AG04449 (cell line): Measurements from ENCODE around the gene CFAP210.
A peak's percentile ranks its signal among the peaks of the same experiment; 100 is the strongest.

ENCODE experiments used
- CTCF ChIA-PET: fragments of 350-600 bp; formaldehyde crosslinking; extraction: SDS; loops from one replicate; lab custom pipeline; 2021; ENCODE audit warnings: antibody characterized with exemption; lab: Yijun Ruan, JAX
- POLR2A ChIA-PET: fragments of 400-600, 350-600 bp; formaldehyde crosslinking; extraction: SDS; loops from one replicate; lab custom pipeline; 2020; ENCODE audit warnings: antibody characterized with exemption, inconsistent platforms; lab: Yijun Ruan, JAX
- DNase-seq: peaks from one replicate; pipeline ENCODE4 v3.0.0-alpha.2; 2010; ENCODE audit warnings: low read depth, low spot score
- H3K4me3 ChIP-seq: 2 replicates; pipeline ENCODE4 v1.5.1; 2011; ENCODE audit warnings: low read depth, mild to moderate bottlenecking, control low read depth, low read length
- TF ChIP-seq, protein P1 (sequence below): IDR thresholded peaks from one replicate; pipeline ENCODE4 v1.5.1; 2011; ENCODE audit warnings: mild to moderate bottlenecking, moderate library complexity, low read length, control low read depth, inconsistent platforms; ENCODE audit not compliant: insufficient read depth; ENCODE audit errors: missing control alignments

CFAP210 gene

DNA sequence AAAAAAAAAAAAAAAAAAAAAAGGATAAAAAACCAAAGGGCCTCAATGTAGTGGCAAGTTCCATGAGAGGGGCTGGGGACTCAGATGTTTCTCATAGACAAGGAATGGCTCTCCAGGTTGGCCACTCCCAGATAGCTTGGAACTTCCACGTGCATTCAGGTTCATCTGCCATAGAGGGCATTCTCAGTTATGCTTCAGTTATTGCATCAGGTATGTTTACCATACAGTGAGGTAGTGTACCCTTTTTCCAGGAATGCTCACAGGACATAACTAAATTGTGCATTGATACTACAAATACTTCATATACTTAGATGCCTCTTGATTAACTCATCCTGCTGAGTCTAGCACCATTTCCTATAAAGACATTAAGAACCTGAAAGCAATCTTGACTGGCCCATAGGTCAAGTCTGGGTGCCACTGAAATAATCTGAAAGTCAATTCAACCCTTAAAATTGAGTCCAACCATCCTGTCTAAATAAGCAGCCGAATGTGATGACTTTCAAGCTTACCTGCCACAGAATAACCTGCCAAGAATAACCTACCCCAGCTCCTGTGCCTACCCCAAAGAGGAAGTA, 24.8 kb upstream of the CFAP210 start:
- no peak overlapping the region for H3K4me3 ChIP-seq
- no peak for DNase-seq
- CTCF ChIA-PET, result no interaction called here
- TF ChIP-seq, protein P1, sequence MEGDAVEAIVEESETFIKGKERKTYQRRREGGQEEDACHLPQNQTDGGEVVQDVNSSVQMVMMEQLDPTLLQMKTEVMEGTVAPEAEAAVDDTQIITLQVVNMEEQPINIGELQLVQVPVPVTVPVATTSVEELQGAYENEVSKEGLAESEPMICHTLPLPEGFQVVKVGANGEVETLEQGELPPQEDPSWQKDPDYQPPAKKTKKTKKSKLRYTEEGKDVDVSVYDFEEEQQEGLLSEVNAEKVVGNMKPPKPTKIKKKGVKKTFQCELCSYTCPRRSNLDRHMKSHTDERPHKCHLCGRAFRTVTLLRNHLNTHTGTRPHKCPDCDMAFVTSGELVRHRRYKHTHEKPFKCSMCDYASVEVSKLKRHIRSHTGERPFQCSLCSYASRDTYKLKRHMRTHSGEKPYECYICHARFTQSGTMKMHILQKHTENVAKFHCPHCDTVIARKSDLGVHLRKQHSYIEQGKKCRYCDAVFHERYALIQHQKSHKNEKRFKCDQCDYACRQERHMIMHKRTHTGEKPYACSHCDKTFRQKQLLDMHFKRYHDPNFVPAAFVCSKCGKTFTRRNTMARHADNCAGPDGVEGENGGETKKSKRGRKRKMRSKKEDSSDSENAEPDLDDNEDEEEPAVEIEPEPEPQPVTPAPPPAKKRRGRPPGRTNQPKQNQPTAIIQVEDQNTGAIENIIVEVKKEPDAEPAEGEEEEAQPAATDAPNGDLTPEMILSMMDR, result no peak
- POLR2A ChIA-PET, result no interaction called here

DNA sequence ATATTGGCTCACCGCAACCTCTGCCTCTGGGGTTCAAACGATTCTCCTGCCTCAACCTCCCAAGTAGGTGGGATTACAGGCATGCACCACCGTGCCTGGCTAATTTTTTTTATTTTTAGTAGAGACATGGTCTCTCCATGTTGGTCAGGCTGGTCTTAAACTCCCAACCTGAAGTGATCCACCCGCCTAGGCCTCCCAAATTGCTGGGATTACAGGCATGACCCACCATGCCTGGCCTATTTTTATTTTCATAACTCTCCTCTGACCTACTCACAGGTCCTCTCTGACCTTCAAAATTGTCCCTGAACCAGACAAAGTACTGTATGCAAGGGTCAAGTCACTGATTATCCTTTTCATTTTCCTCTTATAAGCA, 23.5 kb upstream of the CFAP210 start:
- no peak overlapping the region for H3K4me3 ChIP-seq
- no peak for DNase-seq
- POLR2A ChIA-PET, result no interaction called here
- CTCF ChIA-PET, result no interaction called here
- TF ChIP-seq, protein P1, result no peak

DNA sequence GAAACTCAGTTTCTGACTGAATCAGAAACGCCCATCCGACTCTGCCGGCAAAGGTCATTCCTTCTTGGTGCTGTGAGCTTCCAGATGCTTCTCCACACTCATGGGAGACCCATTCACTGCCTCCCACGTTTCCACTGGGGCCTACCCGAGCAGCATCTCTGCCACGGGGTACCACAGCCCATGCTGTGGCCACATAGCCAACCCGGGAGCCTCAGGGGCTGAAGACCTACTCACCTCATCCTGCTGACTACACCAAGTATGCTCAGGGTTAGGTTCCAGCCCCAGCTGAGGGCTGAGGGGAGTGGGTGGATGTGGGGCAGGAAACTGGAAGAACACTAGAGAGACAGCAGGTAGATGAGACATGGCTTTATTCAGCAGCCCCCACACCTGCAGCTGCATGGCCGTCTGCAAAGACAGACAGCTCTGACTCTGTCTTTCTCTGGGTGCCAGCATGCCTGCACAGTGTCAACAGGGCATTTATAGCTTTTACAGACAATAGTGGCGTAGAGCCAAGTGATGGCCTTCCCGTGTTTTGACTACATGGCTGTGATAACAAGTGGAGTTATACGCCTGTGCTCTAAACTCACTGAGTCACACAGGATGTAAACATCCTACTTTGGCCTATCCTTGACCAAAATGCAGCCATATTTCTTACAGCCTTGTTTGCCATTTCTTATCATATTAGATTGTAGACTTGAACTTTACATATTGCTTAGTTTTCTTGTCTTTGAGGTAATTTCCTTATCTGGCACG, 22.9 kb upstream of the CFAP210 start:
- ChIA-PET POLR2A (no interaction called here), CTCF (no interaction called here)
- DNase-seq, result no peak
- no peak overlapping the region for H3K4me3 ChIP-seq
- TF ChIP-seq, protein P1, result no peak

DNA sequence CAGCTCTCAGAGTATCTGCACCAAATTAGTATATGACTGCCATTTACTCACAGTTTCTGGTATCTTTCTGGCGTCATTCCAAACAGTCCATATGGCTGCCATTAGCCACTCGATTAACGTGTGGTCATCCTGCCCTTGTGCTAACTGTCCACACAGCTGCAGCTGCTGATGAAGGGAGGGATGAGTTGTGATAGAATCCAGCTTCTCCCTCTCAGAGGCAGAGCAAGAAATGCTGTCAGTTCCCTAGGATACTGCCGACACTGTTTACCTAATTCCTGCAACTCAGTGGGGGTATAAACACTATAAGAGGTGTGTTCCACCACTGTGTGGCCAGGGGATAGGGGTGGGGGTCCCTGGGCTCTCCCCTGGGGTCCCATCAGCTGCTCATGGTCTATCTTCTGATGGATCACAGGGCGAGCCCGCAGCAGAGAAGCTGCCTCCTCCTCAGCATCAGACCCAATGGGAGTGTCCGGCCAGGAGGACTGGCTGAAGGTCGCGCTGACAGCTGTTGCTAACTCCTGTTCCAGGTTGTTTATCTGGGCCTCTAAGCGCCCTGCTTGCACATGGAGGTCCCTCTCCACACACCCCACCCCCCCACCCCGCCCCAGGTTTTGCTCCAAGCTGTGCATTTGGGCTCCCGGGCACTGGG, 22.2 kb upstream of the CFAP210 start:
- TF ChIP-seq, protein P1, result no peak
- DNase-seq, result no peak
- no peak overlapping the region for H3K4me3 ChIP-seq
- POLR2A ChIA-PET, result interaction anchor here (1.2 kb wide), 1 partner anchor 10 kb away, joined by 3 read pairs; no protein-coding TSS in a partner anchor
- CTCF ChIA-PET, result interaction anchor here (1.2 kb wide), 1 partner anchor 19 kb away, joined by 3 read pairs; no protein-coding TSS in a partner anchor

DNA sequence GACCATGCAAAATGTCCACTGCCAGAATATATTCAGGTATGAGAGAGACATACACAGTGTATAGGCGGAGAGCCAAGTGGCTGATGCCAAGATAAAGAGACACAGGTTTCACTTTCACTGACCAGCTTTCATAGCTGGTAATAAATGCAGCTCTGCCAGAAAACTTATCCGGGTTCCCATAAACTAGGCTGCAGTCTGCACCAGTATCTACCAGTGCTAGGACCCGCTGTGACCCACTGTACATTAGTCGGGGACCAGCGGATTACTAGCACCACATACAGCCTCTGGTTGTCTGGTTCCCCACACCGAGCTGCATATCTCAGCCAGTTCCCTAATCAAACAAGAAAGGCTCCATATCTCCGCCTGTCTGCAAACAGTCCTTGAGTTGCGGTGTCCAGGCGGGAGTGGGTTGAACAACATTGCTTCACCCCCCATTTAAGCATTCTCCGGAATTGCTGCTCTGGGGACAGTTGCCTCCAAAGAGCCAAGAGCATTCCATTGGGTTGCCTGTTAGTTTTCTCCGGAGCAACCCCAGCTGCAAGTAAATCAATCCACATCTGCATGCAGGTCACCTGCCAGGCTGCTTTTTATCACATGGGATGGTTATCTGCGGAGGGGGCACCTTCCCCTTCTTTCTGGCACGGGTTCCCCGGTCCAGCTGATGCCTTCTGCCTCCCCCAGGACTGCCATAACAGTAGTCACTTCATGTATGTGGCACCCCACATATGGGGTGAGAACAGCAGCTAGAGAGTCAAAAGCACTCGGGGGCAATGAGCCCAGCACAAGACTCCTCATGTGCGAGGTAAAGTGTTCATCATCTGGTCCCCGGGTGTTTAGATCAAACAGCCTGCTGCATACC, 21.4 kb upstream of the CFAP210 start:
- POLR2A ChIA-PET, result interaction anchor here (1.2 kb wide), 1 partner anchor 9 kb away, joined by 3 read pairs; no protein-coding TSS in a partner anchor
- TF ChIP-seq, protein P1, result no peak
- H3K4me3 ChIP-seq, result peak overlapping the region; percentile 39
- CTCF ChIA-PET, result interaction anchor here (1.2 kb wide), 1 partner anchor 20 kb away, joined by 3 read pairs; no protein-coding TSS in a partner anchor
- no peak for DNase-seq

DNA sequence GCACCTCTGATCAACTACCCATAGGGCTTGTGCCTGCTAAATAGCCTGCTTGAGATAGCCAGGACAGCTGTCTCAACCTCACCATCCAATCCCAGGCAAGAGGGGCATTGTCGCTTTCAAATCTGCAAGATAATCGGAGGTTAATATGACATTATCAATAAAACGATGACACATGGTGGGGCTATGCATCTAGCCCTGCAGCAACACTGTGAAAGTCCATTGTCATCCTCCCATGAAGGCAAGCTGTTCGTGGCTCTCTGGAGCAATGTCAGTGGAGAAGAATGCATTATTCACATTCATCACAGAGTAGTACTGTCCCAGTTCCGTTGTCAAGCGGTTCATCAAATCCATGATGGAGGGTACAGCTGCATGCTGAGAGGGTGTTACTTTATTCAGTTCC, 20.5 kb upstream of the CFAP210 start:
- ChIA-PET POLR2A (no interaction called here), CTCF (no interaction called here)
- no peak overlapping the region for H3K4me3 ChIP-seq
- TF ChIP-seq, protein P1, result no peak
- no peak for DNase-seq
